GM21529 (cell line): ENCODE data around the gene SORBS1.

Experiments
- ATAC-seq: cut with Tn5 transposase; IDR thresholded peaks from one replicate; pipeline ENCODE4 v1.9.1; 2021; ENCODE audit not compliant: unreplicated experiment

Gene SORBS1

DNA sequence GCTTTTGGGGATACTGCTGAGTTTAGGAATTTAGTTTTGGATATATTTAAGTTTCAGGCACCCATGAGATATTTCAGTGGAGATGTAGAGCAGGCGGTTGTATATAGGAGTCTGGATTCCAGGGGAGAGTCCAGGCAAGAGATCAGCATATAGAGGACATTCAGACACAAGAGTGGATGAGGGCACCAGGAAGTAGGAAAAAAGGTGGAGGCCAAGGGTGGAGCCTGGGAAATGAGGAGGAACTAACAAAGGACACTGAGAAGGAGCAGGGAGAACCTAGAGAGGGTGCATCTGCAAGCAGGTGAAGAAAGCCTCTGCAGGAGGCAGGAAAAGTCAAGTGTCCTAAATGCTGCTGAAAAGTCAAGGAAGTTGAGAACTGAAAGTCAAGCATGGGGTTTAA, 257.2 kb downstream of the SORBS1 start:
- ATAC-seq = no peak

DNA sequence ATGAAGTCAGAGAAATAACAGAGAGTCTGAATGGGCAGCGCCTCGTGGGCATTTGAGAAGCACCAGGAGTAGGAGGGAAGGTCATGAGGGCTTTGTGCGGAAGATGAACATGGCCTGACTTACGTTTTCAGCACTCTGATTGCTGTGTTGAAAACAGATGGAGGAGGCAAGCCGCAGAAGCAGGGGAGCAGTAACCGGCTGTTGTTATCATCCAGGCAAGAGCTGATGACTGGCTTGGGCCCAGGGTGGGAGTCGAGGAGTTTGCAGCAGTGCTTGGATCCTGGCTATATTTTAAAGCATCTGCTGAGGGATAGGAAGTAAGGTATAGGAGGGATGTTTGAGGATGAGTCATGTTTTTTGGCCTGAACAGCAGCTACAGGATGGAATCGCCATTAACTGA, 257.6 kb downstream of the SORBS1 start:
- ATAC-seq = no peak

DNA sequence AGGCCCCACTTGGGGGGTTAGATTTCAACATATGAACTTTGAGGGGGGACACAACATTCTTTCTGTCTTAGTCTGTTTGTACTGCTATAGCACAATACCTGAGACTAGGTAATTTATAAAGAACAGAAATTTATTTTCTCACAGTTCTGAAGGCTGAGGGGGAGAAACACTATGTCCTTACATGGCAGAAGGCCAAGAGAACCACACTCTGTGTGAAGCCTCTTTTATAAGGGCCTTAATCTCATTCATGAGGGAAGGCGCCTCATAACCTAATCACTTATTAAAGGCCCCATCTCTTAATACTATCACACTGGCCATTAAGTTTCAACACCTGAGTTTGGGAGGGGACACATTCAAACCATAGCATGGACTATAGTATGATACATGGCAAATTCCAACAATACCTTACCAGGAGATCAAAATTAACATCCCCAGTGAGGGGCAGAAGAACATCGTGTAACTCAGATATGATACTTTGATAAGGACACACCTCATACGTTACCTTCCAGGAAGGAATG, 261.1 kb downstream of the SORBS1 start:
- no peak for ATAC-seq

DNA sequence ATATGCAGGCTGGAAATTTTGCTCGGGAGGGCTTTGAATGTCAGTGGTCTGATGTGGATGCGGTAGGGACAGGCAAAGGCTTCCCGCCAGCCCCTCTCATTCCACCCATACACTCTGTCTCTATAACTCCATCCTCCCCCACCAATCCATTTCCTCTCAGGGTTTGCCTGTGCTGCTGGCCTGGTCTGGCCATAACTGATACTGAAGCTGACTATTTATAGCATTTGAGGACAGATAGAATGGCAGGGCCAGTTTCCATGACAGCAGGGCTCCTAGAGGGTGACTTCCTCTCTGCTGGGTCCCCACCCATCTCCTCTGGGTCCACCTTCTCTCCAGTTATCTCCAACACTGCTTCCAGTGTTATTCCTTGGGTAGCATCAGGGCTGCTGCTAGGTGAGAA, 263.8 kb downstream of the SORBS1 start:
- peak; percentile 39 for ATAC-seq

DNA sequence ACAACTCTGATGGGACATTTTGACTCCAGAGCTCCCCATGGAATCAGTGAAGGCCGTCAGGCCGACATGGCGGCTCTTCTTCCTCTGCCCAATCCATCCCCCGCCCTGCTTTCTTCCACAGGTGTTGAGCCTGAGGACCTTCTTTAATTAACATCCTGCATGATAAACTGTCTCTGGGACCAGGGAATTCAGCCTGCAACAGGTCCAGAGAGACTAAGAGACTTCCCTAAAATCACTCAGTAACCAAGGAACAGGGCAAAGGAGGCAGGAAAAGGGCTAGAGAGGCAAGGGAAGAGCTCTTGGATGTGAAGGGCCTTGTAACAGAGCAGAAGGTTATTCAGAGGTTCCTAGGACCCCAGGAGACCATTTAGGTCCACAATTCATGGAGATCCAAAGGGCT, 264.4 kb downstream of the SORBS1 start:
- ATAC-seq = no peak

DNA sequence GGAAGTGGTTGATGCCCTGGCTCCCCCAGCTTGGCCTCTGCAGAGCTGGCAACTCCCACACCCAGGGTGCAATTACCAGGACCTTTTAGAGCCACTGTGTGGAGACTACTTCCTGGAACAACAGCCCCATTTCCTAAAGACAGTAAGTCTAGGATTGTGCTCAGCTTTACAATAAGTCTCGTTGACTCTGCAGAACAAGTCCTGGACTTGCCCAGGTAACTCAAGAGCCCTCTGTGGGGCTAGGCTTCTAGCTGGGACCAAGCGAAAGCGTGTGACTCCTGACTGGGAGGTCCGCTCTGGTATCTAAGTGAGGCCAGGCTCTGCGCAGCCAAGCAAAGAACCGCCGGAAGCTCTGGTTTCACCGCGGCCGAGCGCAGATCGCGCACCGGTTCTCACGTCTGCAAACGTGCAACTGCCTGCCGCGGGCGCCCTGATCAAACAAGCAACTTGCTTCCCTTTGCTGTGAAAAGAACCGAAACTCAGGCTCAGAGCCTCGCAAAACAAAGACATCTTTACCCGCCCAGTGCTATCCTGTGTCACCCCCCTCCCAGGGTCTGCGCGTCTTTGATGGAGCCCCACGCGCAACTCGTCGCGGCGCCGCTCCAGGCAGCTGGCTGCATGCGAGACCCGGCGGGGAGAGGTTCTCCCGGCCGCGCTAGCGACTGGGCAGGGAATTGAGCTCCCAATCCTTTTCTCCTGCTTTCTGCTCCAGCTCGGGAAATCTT, 266.0 kb downstream of the SORBS1 start:
- peak; percentile 74 for ATAC-seq

DNA sequence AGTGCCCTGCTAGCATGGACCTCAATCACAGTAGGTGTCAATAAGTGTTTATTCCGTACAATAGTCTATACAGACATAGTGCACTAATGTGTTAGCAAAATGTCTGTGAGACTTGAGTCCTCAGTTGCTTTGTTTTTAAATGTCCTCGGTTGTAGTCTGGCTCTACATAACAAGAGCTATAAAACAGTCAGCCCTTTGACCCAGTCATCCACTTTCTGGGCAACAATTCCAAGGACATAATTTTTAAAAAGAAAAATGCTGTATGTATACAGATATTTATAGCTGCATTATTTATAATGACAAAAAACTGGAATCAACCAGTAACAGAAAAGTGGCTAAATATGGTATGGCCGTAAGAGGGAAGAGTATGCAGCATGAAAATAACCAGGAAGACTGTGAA, 267.5 kb downstream of the SORBS1 start:
- no peak for ATAC-seq

DNA sequence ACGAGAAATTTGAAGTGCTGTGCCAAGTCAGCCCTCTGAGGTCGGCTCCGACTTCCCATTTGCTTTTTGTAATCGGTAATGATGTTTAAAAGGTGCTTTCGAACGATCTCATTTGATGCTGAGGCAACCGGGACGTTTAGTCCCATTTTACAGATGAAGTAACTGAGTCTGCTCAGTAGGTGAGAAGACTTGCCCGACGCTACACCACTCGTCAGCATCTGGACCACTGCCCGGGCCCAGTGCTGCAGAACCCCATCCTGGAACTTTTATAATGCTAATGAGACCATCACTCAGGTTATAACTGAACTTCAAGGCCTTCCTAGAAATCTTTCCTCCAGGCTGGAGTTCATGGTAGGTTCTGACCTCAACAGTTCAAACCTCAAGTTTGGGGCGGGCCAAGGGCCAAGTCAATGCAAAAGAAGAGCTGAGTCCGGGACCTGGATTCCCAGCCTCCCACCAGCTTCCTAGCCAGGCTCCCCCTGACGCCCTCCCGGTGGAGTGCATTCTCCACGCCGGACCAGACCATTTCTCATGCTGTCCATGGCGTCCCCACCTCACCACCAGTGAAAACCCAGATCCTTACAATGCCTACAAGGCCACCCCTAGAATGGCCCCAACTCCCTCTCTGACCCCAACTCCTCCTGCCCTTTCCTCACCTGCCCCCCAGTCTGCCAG, 269.7 kb downstream of the SORBS1 start:
- no peak for ATAC-seq

DNA sequence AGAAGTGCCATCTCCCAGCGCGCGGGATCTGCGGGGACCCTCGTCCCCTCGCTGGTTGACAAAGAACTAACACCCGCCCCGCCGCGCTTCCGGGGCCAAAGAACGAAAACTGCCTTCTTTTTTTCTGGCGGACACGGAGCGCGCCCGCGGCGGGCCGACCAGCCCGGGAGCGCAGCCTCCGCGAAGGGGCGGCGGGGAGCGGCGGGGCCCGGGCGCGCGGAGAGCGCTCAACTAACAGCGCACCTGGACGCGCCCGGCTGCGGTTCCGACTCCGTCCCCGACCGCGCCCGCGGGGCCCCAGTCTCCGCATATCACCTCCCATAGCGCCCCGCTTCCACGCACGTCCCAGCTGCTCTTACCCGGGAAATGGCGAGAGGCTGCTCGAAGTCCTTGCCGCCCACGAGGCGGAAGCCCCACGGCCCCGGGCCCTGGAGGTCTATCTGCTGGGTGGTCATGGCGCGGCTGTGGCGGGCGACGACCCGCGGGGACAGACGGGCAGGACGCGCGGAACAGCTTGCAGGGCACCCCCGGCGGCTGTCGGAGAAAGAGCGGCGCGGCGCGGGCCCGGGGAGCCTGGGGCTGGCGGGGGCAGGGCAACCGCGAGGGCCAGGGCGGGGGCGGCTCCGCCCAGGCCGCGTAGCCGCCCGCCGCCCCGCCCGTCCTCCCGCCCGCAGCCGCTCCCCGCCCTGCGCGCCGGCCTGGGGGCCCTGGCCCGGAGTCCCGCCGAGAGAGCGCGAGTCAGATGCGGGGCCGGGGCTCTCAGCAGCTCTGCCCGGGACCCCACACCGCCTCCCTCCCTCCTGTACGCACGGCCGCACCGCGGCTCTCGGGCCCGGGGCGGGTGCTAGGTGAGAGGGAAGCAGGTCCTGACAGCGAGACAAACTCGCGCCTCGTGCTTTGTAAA, 270.5 kb downstream of the SORBS1 start, which contains the start of gene PDLIM1:
Gene PDLIM1 (minus strand): TSS at position 543 of the 904 bp plus-strand sequence. CDS start 88 bp downstream, at position 455.
- peak; percentile 40 for ATAC-seq

DNA sequence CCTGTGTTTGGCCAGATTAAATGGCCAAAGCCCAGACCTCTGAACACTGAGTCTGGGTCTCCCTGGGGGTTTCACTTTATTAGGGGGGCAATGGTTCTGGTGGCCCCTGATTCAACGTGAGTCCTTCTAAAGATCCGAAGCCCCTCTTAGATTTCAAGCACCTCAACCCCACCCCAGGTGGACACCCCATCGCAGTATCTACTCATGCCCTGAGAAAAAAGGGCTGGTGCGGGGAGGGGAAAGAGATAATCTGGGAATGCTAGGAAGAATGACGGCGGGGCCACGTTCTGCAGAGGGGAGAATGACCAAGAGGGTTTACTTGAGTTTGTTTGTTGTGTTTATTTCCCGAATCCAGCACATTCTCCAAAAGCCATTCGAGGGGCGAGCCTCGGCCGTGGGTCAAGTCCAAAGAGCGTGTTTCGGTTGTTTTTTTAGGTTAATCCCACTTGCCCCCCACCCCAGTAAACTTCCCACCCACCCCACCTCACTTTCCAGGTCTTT, 271.2 kb downstream of the SORBS1 start:
- no peak for ATAC-seq

DNA sequence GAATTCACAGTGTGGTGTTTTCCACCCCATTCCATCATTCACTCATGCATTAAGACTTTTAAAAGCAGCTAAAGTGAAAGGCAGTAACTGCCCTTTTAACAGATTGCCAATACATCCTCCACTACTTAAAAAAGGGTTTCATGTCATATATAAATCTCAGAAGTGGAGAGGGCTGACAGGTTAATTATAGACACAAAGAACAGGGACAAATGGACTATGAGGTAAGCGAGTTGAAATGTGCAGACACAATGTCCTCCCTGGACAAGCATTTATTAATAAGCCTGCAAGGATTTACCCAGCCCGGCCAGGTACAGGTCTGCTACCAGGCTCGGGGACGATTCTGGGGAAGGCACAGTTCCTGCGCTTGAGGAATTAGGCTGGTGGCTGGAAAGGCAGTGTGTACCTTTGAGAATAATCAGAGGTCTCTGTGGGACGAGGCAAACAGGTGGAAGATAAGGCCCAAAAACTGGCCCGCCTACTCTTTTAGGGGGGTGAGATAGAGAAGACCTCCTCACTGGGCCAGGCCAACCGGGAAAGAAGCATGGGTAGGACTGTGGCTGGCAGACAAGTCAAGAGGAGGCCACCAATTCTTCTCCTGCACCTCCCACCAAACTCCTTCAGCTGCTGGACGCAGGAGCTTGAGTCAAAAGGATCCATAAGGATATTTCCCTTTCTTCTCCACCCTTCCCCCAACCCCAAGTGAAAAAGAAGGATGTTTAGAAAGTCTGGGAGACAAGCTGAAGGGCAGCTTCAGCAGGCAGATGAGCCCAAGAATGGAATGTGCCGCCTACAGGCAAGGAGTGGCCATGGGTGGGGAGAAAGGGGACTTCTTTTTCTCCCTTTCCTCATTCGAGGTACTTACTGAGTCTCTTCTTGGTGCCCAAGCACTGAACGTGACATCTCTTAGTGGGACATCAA, 271.9 kb downstream of the SORBS1 start:
- ATAC-seq = no peak

DNA sequence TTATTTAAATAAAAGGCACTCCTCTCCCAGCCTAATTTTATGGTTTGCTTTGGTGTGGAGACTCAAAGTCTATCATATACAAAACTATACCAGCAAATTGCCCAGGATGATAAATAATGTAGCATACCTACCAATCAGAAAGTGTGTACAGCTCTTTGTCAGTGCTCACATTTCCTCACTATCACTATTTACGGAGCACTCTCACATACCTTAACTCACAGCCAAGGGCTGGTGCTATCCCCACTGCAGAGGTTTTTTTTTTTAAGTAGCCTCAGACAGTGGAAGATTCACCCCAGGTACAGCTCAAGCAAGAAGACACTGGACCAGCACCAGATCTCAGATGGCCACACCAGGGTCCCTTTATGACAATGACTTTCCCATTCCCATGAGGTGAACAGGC, 272.9 kb downstream of the SORBS1 start:
- no peak for ATAC-seq

DNA sequence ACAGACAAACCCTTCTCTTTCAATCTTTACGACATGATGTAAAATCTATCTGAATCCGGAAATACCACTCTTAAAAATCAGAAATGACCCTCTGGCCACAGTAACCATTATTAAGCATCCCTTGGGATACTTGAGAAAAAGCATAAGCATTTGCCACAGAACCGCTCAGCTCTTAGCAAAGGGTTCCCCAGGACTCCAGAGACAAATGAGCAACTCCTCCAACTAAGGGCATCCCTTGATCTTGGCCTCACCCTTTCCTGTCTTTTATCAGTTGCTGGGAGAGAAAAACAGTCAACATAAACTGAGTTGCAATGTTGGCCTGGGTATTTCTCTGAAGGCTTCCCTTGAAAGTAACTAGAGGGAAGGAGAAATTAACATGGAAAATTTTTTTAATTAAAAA, 273.9 kb downstream of the SORBS1 start:
- ATAC-seq = no peak

DNA sequence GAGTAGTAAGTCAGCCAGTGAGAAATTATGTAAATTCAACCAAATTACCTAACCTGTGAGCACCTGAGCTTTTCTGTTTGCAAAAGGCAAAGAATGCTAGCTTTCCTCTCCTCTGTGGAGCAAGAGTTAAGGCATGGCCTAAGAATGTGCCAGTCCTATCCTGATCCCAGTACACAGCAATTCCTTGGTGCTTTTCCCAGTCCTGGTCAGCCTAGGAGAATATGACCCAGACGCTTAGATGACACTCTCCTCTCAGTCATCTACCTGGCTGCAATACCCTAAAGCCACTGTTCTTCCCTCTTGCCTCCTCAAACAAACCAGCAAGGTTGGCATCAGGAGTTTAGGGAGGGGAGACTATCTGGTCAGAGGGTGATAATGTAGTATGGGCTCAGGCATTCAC, 274.5 kb downstream of the SORBS1 start:
- ATAC-seq = no peak

DNA sequence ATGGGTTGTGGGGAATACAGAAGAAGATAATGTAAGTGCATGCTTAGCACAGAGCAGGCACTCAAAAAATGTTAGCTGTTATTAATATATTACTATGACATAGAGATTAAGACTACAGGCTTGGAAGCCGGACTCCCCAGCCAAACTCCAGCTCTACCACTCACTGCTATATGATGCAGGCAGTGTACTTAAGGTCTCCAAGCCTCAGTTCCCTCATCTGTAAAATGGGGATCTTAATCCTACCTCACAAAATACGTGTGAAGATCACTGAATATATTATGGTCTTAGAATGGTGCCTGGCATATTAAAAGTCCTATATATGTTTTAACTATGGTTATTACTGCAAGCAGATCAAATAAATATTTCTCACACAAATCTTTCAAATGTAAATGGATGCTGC, 275.6 kb downstream of the SORBS1 start:
- no peak for ATAC-seq

DNA sequence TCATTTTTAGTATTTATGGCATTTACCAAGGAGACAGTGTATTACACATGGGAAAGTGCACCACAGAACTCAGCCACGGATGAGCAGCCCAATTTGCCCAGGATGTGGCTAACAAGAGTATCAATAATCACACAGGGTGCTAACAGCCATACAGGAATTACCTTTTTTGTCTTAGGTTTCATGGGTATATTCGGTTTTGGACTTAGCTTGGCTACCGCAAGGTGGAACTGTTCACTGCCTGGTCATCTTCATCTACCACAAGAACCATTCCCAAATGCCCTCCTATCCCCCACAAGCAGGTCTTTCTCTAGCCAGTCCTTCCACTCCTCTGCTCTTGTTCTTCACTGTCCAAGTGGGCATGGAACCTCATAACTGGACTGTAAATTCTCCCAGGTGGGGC, 276.4 kb downstream of the SORBS1 start:
- no peak for ATAC-seq

DNA sequence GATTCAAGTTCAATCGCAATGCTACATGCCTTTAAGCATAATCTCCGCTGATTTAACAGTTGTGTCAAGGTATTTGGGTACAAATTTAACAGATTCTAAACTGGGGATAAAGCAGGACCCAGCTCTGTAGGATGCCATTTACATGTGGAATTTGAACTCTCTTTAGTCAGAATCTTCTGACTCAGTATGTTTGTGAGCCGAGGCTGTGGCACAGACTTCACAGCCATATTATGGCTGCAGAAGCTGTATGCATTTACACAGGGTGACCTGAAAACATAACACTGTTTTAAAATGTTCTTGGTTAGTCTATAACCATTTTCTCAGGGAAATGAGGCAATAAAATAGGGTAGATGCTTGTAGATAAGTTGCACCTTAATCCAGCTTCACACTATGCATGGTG, 279.1 kb downstream of the SORBS1 start:
- ATAC-seq = no peak

DNA sequence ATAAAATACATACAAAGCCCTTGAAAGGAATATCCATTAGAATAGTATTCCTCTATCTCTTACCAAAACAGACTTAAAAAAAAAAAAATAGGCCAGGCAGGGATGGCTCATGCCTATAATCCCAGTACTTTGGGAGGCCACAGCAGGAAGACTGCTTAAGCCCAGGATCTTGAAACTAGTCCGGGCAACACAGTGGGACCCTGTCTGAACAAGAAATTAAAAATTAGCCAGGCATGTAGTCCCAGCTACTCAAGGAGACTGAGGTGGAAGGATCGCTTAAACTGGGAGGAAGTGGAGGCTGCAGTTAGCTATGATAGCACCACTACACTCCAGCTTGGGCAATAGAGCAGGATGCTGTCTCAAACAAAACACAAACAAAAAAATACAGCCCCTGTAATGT, 280.0 kb downstream of the SORBS1 start:
- no peak for ATAC-seq

DNA sequence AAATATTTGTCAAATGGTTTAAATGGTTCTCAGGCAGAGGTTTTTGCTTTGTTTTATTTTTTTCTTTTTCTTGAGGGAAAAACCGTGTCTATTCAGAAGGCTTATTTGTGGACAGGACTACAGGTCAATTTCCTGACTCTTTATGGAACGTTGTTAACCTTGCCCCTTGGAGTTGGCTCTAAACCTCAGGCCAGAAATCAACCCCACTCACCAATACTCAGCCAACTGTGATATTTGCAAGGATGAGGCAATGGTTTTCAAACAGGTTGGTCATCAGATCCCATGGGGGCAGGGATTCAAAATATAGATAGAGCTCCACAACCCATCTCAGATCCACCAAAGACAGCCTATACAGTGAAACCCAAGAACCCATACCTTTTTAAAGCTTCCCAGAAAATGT, 280.5 kb downstream of the SORBS1 start:
- ATAC-seq = no peak
